Central memory CD8-positive, alpha-beta T cell (primary cell): ENCODE measurements around the gene ULK4.
"Not testable (repeated sequence)": the region's sequence is repeated elsewhere in the genome, so short reads cannot be mapped to it uniquely, and the experiment has no call there.

Source experiments
- ATAC-seq: fragments of 150-1000 bp; cut with Tn5 transposase; replicated peaks from 2 replicates; pipeline ENCODE4 v1.10.0; 2022; ENCODE audit warnings: mild to moderate bottlenecking, moderate FRiP score, moderate number of reproducible peaks; ENCODE audit not compliant: poor library complexity, severe bottlenecking; ENCODE audit errors: extremely low read depth
- DNase-seq, 2 donors: peaks; one replicate each; pipeline ENCODE4 v3.0.0; 2021; ENCODE audit warnings: low spot score in 2 of 2
- H3K27ac Mint-ChIP-seq: one replicate; pipeline ENCODE4 v1.8.0; 2022; ENCODE audit warnings: low read depth, mild to moderate bottlenecking, moderate library complexity, mixed read lengths
- H3K27me3 Mint-ChIP-seq: one replicate; pipeline ENCODE4 v1.8.0; 2022; ENCODE audit warnings: mixed read lengths
- H3K36me3 Mint-ChIP-seq: one replicate; pipeline ENCODE4 v1.8.0; 2022; ENCODE audit warnings: mild to moderate bottlenecking, moderate library complexity, mixed read lengths; ENCODE audit not compliant: insufficient read depth
- H3K4me1 Mint-ChIP-seq: one replicate; pipeline ENCODE4 v1.8.0; 2022; ENCODE audit warnings: mixed read lengths
- H3K4me3 Mint-ChIP-seq: one replicate; pipeline ENCODE4 v1.8.0; 2022; ENCODE audit warnings: mild to moderate bottlenecking, moderate library complexity, mixed read lengths
- H3K9me3 Mint-ChIP-seq: one replicate; pipeline ENCODE4 v1.8.0; 2022; ENCODE audit warnings: mixed read lengths

Gene ULK4

DNA sequence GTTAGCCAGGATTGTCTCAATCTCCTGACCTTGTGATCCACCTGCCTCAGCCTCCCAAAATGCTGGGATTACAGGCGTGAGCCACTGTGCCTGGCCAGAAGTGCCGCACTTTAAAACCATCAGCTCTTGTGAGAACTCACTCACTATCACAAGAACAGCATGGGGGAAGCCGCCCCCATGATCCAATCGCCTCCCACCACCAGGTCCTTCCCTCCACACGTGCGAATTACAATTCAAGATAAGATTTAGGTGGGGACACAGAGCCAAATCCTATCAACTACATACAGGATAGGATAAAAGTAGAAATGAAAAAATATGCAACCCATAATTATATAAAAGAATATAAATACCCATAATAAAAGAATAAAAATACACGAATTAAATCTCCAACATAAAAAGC lies 199.0 kb downstream of the ULK4 start:
- not testable (repeated sequence) for H3K4me3 Mint-ChIP-seq, DNase-seq, H3K36me3 Mint-ChIP-seq, ATAC-seq, H3K27me3 Mint-ChIP-seq, H3K9me3 Mint-ChIP-seq, H3K4me1 Mint-ChIP-seq, H3K27ac Mint-ChIP-seq

DNA sequence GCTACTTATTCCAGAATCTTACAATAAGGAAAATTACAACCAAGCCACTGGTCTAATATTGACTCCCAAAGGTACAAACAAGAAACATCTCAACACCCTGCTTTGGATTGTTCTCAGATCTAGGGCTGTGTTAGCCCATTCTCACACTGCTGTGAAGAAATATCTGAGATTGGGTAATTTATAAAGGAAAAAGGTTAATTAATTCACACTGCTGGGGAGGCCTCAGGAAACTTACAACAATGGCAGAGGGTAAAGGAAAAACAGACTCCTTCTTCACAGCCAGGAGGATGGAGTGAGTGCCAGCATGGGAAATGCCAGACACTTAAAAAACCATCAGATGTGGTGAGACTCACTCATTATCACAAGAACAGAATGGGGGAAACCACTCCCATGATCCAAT lies 208.3 kb downstream of the ULK4 start:
- no peaks in the 10 kb centered on the region for H3K9me3 Mint-ChIP-seq
- DNase-seq = no peak
- H3K4me1 Mint-ChIP-seq = no peaks in the 10 kb centered on the region
- H3K4me3 Mint-ChIP-seq = no peak overlapping the region
- ATAC-seq = no peak
- H3K36me3 Mint-ChIP-seq = peaks cover 5% of the 10 kb centered on the region
- H3K27ac Mint-ChIP-seq = no peak overlapping the region
- no peaks in the 10 kb centered on the region for H3K27me3 Mint-ChIP-seq

DNA sequence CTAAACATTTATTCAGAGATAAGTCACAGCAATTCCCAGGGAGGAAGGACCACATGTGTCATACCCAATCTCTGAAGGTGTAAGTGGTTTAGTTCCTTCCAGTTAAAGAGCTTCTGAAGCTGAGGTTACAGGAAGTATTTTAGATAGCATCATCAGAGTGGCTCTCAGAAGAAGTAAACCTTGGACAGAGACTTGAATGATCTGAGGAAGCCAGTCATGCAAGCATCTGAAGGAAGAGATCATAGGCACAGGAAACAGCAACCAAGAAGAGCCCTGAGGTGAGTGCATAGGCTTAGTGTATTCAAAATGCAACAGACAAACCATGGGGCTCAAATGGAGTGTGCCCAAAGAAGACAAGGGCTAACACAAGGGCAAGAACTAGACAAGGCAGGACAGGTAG lies 210.3 kb downstream of the ULK4 start:
- Mint-ChIP-seq H3K36me3 (peaks cover 5% of the 10 kb centered on the region), H3K27me3 (no peaks in the 10 kb centered on the region), H3K4me3 (no peak overlapping the region), H3K9me3 (no peaks in the 10 kb centered on the region), H3K27ac (no peak overlapping the region), H3K4me1 (no peaks in the 10 kb centered on the region)
- DNase-seq (no peak), ATAC-seq (no peak)

DNA sequence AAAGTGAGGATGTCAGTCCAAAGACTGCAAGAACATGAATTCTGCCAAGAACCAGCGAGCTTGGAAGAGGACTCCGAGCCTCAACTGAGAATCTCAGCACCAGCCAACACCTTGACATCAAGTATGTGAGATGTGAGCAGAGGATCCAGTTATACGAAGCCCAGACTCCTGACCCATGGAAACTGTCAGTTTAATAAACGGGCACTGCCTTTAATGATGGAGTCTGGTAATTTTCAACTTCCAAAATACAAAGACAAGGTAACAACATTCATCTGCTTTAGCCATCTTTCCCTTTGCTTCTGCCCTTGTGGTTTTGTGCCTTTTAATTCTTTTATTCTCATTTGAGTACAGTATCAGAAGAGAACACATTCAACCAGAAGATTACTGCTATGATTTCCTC lies 211.9 kb downstream of the ULK4 start:
- no peaks in the 10 kb centered on the region for H3K9me3 Mint-ChIP-seq
- H3K27me3 Mint-ChIP-seq = no peaks in the 10 kb centered on the region
- no peak for ATAC-seq
- H3K4me1 Mint-ChIP-seq = no peaks in the 10 kb centered on the region
- DNase-seq = no peak
- H3K4me3 Mint-ChIP-seq = no peak overlapping the region
- H3K36me3 Mint-ChIP-seq = peaks cover 5% of the 10 kb centered on the region
- H3K27ac Mint-ChIP-seq = no peak overlapping the region

DNA sequence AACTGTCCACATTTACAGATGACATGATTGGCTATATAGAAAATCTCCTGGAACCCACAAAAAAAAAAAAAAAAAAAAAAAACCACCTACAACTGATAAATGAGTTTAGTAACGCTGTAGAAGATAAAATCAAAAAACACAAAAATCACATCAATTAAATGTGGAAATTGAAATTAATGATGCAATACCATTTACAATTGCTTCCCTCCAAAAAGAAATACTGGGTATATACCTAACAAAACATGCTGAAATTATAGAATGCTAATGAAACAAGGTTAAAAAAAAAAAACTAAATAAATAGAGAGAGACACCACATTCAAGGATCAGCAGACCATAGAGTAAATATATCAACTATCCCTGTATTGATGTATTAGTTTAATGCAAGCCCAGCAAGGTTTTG lies 215.7 kb downstream of the ULK4 start:
- Mint-ChIP-seq H3K36me3 (peaks cover 5% of the 10 kb centered on the region), H3K4me1 (no peaks in the 10 kb centered on the region), H3K4me3 (no peak overlapping the region), H3K27me3 (no peaks in the 10 kb centered on the region), H3K9me3 (no peaks in the 10 kb centered on the region), H3K27ac (no peak overlapping the region)
- no peak for DNase-seq
- ATAC-seq = no peak

DNA sequence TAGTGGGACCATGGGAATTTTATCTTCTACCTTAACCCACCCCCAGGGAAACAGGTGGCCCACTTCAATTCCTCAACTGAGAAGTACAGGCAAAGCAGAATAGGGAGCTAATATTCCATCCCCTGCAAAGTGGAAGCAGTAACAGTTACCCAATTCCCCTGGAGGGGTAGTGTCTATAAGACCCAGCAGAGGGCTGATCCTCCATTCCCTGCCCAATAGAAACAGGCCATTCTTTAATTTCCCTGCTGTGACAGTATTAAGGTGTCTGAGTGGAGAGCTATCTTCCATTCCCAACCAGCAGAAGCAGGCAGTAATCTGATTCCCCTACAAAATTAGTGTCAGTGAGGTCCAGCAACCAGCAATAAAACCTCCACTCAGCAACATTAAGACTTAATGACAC lies 219.8 kb downstream of the ULK4 start:
- H3K36me3 Mint-ChIP-seq = peaks cover 2% of the 10 kb centered on the region
- no peaks in the 10 kb centered on the region for H3K27me3 Mint-ChIP-seq
- H3K4me1 Mint-ChIP-seq = no peaks in the 10 kb centered on the region

DNA sequence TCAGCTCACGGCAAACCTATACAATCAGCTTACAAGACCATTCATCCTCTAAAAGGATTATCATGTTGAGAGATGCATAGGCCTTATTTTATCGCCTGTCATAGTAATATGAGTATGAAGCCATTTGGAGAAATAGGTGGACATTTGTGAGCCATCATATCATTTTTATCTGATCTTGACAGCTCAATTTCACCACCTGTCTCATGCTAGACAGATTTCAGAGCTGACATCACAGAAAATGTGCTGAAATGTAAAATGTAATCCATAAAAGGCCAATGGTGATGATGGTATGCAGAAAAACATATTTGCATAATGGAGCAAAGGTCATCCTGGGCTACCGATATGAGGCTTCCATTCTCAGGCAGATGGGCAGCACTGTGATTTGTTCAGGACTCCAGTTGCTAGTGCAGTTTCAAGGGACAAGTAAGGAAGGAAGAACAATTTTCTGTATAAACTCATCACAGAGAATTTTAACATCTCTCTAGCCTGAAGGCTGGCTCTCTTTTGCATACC lies 221.5 kb downstream of the ULK4 start:
- ATAC-seq (no peak), DNase-seq (no peak)
- H3K27me3 Mint-ChIP-seq = no peaks in the 10 kb centered on the region
- no peak overlapping the region for H3K27ac Mint-ChIP-seq
- no peak overlapping the region for H3K4me3 Mint-ChIP-seq
- no peaks in the 10 kb centered on the region for H3K4me1 Mint-ChIP-seq
- H3K9me3 Mint-ChIP-seq = peaks cover 5% of the 10 kb centered on the region
- peaks cover 2% of the 10 kb centered on the region for H3K36me3 Mint-ChIP-seq

More for the DNA sequence above, 219.8 kb downstream of the ULK4 start:
- ATAC-seq (no peak), DNase-seq (no peak)
- Mint-ChIP-seq H3K27ac (no peak overlapping the region), H3K9me3 (peaks cover 5% of the 10 kb centered on the region), H3K4me3 (no peak overlapping the region)

DNA sequence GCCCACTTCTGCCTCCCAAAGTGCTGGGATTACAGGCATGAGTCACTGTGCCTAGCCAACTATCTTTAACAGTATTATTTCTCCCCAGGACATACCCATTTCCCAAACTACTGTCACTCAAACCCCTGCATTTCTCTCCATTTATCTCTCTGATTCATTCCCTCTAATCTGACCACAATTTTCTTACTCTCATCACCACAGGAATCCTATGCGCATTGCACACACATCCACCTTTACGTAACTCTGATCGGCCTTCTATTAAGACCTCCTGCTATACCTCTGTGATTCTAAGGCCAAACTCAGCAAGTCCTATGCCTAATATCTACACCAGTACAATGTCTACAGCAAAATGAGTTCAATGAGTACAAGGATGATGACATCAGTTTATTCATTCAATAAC lies 235.0 kb downstream of the ULK4 start:
- H3K36me3 Mint-ChIP-seq = peaks cover 1% of the 10 kb centered on the region
- no peaks in the 10 kb centered on the region for H3K27me3 Mint-ChIP-seq
- no peaks in the 10 kb centered on the region for H3K9me3 Mint-ChIP-seq
- H3K27ac Mint-ChIP-seq = no peak overlapping the region
- no peak overlapping the region for H3K4me3 Mint-ChIP-seq
- peaks cover 5% of the 10 kb centered on the region for H3K4me1 Mint-ChIP-seq
- DNase-seq (no peak), ATAC-seq (no peak)

DNA sequence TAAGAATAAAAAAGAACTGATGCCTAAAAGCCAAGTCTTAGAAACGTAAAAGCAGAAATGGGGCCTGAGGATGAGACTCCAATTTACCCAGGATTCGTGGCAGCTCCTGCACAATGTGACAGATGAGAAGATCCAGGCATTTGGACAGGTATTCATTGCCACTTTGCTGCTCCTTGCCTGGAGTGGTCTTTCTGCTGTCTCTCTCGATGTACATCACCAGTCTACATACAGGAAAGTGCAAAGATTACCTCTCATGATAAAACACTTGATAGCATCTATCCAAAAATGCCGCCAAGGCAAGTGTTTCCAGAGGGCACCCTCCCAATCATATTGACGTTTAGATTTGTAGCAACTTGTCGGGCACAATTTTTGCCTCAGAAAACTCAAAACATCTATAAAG lies 244.3 kb downstream of the ULK4 start:
- Mint-ChIP-seq H3K4me3 (no peak overlapping the region), H3K27ac (no peak overlapping the region), H3K4me1 (no peaks in the 10 kb centered on the region), H3K36me3 (peaks cover 3% of the 10 kb centered on the region), H3K27me3 (no peaks in the 10 kb centered on the region), H3K9me3 (no peaks in the 10 kb centered on the region)
- ATAC-seq = no peak
- no peak for DNase-seq

DNA sequence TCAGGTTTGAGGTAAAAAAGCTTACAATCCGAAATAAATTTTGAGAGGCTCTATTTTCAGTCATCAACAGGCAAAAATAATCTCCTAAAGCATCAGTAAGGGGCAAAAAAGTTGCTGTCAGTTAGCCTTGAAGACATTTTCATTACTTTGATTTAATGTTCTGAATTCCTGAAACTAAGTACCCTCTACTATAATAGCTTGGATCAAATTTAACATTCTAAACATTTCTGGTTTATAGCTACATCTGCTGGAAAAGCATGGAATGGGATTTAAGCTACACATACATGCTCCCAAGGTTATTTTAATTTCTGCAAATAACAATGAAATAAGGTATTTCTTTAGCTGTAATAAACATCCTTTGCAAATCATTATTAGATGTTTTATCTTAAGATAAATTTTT lies 245.4 kb downstream of the ULK4 start:
- Mint-ChIP-seq H3K4me1 (no peaks in the 10 kb centered on the region), H3K36me3 (peaks cover 3% of the 10 kb centered on the region), H3K27ac (no peak overlapping the region), H3K9me3 (no peaks in the 10 kb centered on the region), H3K27me3 (no peaks in the 10 kb centered on the region), H3K4me3 (no peak overlapping the region)
- ATAC-seq (no peak), DNase-seq (no peak)

DNA sequence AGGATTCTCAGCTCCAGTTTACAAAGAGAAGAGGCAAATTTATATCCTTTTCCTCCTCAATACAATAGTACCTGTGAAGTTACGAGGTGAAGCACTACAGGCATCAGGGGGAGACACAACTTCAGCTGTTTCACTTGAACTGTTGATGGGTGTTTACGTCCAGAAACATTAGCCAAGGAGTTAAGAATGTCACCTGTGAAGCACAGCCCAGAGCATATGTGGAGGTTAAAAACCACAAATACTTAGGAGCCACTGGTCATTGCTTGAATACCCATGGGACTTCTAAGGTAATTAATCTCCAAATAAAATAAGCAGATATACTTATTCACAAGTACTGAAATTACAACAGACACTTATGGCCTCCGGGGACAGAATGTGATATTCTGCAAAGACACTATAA lies 246.5 kb downstream of the ULK4 start:
- ATAC-seq (no peak), DNase-seq (no peak)
- Mint-ChIP-seq H3K27ac (no peak overlapping the region), H3K9me3 (no peaks in the 10 kb centered on the region), H3K4me1 (no peaks in the 10 kb centered on the region), H3K36me3 (peaks cover 3% of the 10 kb centered on the region), H3K27me3 (no peaks in the 10 kb centered on the region), H3K4me3 (no peak overlapping the region)

DNA sequence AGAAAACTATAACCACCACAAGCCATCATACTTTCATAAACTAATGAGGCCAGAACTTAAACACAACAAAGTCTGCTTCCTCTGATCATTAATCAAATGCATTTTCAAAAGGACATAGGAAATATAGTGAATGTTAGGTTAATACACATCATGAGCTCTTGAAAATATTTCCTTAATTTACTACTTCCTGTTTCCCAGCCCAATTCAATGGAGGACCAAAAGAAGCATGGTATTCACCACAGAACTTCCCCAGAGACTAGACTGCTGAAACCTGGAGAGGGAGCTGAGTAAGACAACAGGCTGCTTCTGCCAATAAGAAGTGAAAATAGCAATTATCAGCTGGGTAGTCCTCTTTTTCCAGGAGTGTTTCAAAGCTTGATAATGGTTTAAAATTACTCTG lies 250.3 kb downstream of the ULK4 start:
- Mint-ChIP-seq H3K27ac (no peak overlapping the region), H3K4me1 (no peaks in the 10 kb centered on the region), H3K36me3 (peaks cover 3% of the 10 kb centered on the region), H3K4me3 (no peak overlapping the region), H3K9me3 (no peaks in the 10 kb centered on the region), H3K27me3 (no peaks in the 10 kb centered on the region)
- no peak for ATAC-seq
- DNase-seq = no peak

DNA sequence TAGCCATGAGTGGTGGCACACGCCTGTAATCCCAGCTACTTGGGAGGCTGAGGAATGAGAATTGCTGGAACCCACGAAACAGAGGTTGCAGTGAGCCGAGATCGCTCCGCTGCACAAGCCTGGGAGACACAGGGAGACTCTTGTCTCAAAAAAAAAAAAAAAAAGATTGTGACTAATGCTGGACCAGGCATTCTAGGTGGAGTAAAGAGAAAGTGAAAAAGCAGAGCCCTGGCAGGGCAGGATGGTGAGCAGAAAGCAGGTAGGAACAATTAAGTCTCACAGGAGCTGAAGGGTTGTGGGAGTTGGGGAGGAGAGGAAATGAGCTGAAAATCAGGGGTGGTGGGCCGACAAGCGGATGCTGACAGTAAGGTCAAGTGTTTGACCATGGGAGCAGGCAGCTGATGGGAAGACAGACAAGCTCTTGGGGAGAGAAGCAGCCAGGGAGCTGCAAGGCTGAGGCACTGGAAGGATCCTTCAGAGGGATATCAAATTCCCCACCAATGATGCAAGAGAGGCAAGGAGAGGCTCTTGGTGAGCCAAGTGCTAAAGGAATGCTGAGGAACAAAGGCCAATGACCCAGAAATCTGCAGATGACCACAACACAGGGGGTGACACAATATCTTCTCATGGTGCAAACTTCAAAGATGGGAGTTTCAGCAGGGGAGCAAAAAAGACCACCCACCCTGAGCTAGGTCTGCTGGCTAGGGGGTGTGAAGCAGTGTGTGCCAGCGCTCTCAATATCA lies 251.1 kb downstream of the ULK4 start:
- Mint-ChIP-seq H3K27me3 (no peaks in the 10 kb centered on the region), H3K27ac (no peak overlapping the region), H3K9me3 (no peaks in the 10 kb centered on the region), H3K4me3 (no peak overlapping the region), H3K36me3 (peaks cover 3% of the 10 kb centered on the region), H3K4me1 (no peaks in the 10 kb centered on the region)
- ATAC-seq = no peak
- DNase-seq = no peak
